22Rv1 (cell line): ENCODE results near the gene SERPINA5.

ENCODE experiments used
- H3K27ac ChIP-seq: fragments of 450-650 bp; 2 replicates; pipeline ENCODE4 v1.5.1; 2017
- ZFX ChIP-seq: fragments of 450-650 bp; IDR thresholded peaks from 2 replicates; pipeline ENCODE4 v1.6.1; 2017; ENCODE audit warnings: antibody characterized with exemption, borderline replicate concordance
- TF ChIP-seq, protein P1 (sequence below): fragments of 450-650 bp; IDR thresholded peaks from 2 replicates; pipeline ENCODE4 v1.5.1; 2017; ENCODE audit warnings: mild to moderate bottlenecking

Gene SERPINA5

DNA sequence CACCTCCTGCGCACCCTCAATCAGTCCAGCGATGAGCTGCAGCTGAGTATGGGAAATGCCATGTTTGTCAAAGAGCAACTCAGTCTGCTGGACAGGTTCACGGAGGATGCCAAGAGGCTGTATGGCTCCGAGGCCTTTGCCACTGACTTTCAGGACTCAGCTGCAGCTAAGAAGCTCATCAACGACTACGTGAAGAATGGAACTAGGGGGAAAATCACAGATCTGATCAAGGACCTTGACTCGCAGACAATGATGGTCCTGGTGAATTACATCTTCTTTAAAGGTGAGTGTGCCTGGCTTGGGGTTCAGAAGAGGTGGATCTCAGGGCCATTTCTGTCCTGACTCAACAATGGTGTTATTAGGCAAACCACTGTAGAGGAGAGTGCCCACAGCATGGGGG is 33.6 kb downstream of the SERPINA5 start:
- no peak overlapping the region for H3K27ac ChIP-seq
- TF ChIP-seq, protein P1, sequence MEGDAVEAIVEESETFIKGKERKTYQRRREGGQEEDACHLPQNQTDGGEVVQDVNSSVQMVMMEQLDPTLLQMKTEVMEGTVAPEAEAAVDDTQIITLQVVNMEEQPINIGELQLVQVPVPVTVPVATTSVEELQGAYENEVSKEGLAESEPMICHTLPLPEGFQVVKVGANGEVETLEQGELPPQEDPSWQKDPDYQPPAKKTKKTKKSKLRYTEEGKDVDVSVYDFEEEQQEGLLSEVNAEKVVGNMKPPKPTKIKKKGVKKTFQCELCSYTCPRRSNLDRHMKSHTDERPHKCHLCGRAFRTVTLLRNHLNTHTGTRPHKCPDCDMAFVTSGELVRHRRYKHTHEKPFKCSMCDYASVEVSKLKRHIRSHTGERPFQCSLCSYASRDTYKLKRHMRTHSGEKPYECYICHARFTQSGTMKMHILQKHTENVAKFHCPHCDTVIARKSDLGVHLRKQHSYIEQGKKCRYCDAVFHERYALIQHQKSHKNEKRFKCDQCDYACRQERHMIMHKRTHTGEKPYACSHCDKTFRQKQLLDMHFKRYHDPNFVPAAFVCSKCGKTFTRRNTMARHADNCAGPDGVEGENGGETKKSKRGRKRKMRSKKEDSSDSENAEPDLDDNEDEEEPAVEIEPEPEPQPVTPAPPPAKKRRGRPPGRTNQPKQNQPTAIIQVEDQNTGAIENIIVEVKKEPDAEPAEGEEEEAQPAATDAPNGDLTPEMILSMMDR: no peak
- no peak for TF ChIP-seq ZFX

GRCh38 chr14:94615254-94615653 is 34.0 kb downstream of the SERPINA5 start:
- H3K27ac ChIP-seq: no peak overlapping the region
- TF ChIP-seq, protein P1: no peak
- no peak for TF ChIP-seq ZFX

- no peak overlapping the region for H3K27ac ChIP-seq
- TF ChIP-seq ZFX: no peak
- TF ChIP-seq, protein P1: no peak
Measured at GRCh38 chr14:94615823-94616570, 34.8 kb downstream of the SERPINA5 start.

DNA sequence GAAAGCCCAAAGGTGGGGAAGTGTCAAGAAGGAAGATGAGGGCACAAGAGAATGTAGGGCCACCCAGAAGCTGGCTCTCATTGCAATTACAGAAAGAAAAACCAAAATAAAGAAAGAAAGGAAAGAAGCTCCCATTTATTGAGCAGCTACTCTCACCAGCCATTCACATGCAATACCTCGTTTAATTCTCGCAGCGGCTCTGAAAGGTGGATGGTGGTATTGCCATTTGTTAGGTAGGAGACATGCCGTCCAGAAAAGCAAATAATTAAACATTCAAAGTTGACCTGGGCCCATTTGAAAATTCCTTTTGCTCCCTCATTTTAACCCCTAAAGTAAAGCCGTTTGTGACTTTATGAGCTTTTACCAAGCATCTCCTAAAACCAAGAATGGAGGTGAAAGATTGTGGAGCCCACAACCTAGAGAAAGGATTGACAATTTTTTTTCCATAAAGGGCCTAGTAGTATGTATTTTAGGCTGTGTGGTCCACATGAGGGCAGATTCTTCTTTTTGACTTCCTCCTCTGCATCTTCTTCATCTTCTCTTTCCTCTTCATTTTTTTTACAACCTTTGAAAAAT is 36.2 kb downstream of the SERPINA5 start:
- H3K27ac ChIP-seq: no peak overlapping the region
- no peak for TF ChIP-seq ZFX
- TF ChIP-seq, protein P1: no peak

GRCh38 chr14:94617988-94618822 is 37.0 kb downstream of the SERPINA5 start:
- H3K27ac ChIP-seq: no peak overlapping the region
- TF ChIP-seq ZFX: no peak
- TF ChIP-seq, protein P1: no peak

GRCh38 chr14:94619297-94619696 is 38.1 kb downstream of the SERPINA5 start:
- H3K27ac ChIP-seq: no peak overlapping the region
- TF ChIP-seq ZFX: no peak
- TF ChIP-seq, protein P1: no peak
